NCI-H146 treated with DMSO at 0.1 percent for 48 hours (cell line): ENCODE measurements around the gene OTOG.

Experiments
- DNase-seq: peaks from one replicate; lab custom pipeline; 2025; ENCODE audit not compliant: unreplicated experiment; lab: John Stamatoyannopoulos, UW

The OTOG gene

GRCh38 chr11:17691550-17691949 is 144.5 kb downstream of the OTOG start:
- no peak for DNase-seq

GRCh38 chr11:17691976-17692375 is 144.9 kb downstream of the OTOG start:
- DNase-seq = peak; percentile 15

GRCh38 chr11:17692931-17693330 is 145.9 kb downstream of the OTOG start:
- no peak for DNase-seq

- DNase-seq = no peak
Measured at GRCh38 chr11:17693531-17693930, 146.5 kb downstream of the OTOG start.

GRCh38 chr11:17694494-17695110 is 147.5 kb downstream of the OTOG start:
- DNase-seq = no peak

GRCh38 chr11:17695454-17696441 is 148.7 kb downstream of the OTOG start:
- no peak for DNase-seq

GRCh38 chr11:17696741-17697140 is 149.7 kb downstream of the OTOG start:
- no peak for DNase-seq
